Uterus (tissue), 4 donors: Measurements from ENCODE around the gene MADD. TPM values are rescaled to one million over a fixed set of nuclear protein-coding genes. Genes with fewer than 3 reads are reported as not detected.

Experiments
- DNase-seq, 2 donors: peaks; one replicate each; pipeline ENCODE4 v3.0.0-alpha.2; 2019 to 2020
- H3K27ac ChIP-seq, 2 donors: fragments of 200-600 bp; sonication (generic); 1 replicate in 1 of 2; 2 replicates in 1 of 2; pipeline ENCODE4 v1.5.1; 2016 to 2018
- H3K27me3 ChIP-seq, 2 donors: fragments of 200-600 bp; sonication (generic); one replicate each; pipeline ENCODE4 v1.5.1; 2018 to 2019; ENCODE audit warnings: control low read depth in 1 of 2
- H3K36me3 ChIP-seq, 2 donors: fragments of 200-600 bp; sonication (generic); one replicate each; pipeline ENCODE4 v1.5.1; 2019; ENCODE audit warnings: control low read depth in 1 of 2
- H3K4me1 ChIP-seq, 2 donors: fragments of 200-600 bp; sonication (generic); one replicate each; pipeline ENCODE4 v1.5.1; 2018 to 2019; ENCODE audit warnings: control low read depth in 1 of 2
- H3K4me3 ChIP-seq, 2 donors: fragments of 200-600 bp; sonication (generic); 1 replicate in 1 of 2; 2 replicates in 1 of 2; pipeline ENCODE4 v1.5.1; 2018 to 2019; ENCODE audit warnings: mild to moderate bottlenecking in 1 of 2
- H3K9me3 ChIP-seq, 2 donors: fragments of 200-600 bp; sonication (generic); one replicate each; pipeline ENCODE4 v1.5.1; 2019; ENCODE audit warnings: control low read depth in 1 of 2
- CTCF ChIP-seq, 4 experiments: fragments of 200-600 bp in 2 of 4; fragments of 450-650 bp in 2 of 4; sonication (generic) in 2 of 4; IDR thresholded peaks; one replicate each; pipeline ENCODE4 v1.5.1; 2016 to 2019; ENCODE audit warnings: antibody characterized with exemption in 4 of 4, mild to moderate bottlenecking in 2 of 4, moderate library complexity in 1 of 4
- POLR2A ChIP-seq, 2 donors: fragments of 450-650 bp; IDR thresholded peaks; one replicate each; pipeline ENCODE4 v1.6.1; 2016; ENCODE audit warnings: antibody characterized with exemption in 2 of 2, mild to moderate bottlenecking in 1 of 2, moderate library complexity in 1 of 2
- intact Hi-C: fragments of 100-400 bp; cut with DNase I; formaldehyde crosslinking; loops from one replicate; pipeline ENCODE4 v1.15.1; 2023; ENCODE audit warnings: low total_unique reads
- total RNA-seq, 4 donors: library from RNA; depleted of rRNA in 3 of 4; stranded (reverse); fragments of >200 nt in 3 of 4; gene quantifications; one replicate each; pipeline versions ENCODE4 v1.1.0 to v1.2.4, GENCODE V29; 2014 to 2023
- donor health status: DM: yes; HTN: yes; CAD: no.

Gene MADD
- total RNA-seq, 4 donors from 2014 or later: 26.8 to 234 (median 47.2) TPM

GRCh38 chr11:47356998-47357329, 87.0 kb downstream of the MADD start:
- DNase-seq: no peak

GRCh38 chr11:47357985-47358730, 88.2 kb downstream of the MADD start:
- no peak for DNase-seq
- intact Hi-C loops: no loop called here

More at GRCh38 chr11:47356998-47357329, 87.0 kb downstream of the MADD start:
- H3K9me3 ChIP-seq: no peaks in the 10 kb centered on the region
- no peak for TF ChIP-seq CTCF (IDR thresholded peaks at IDR 0.05)
- no peak for TF ChIP-seq POLR2A (IDR thresholded peaks at IDR 0.05)
- no peak overlapping the region for H3K4me3 ChIP-seq
- no peaks in the 10 kb centered on the region for H3K4me1 ChIP-seq
- H3K27ac ChIP-seq: no peak overlapping the region
- H3K27me3 ChIP-seq: no peaks in the 10 kb centered on the region
- intact Hi-C loops: no loop called here
- no peaks in the 10 kb centered on the region for H3K36me3 ChIP-seq

GRCh38 chr11:47358731-47359051, 88.8 kb downstream of the MADD start:
- intact Hi-C loops: no loop called here
- TF ChIP-seq POLR2A (IDR thresholded peaks at IDR 0.05) (no peak), CTCF (IDR thresholded peaks at IDR 0.05) (no peak)

More at GRCh38 chr11:47357985-47358730, 88.2 kb downstream of the MADD start:
- H3K27ac ChIP-seq: no peak overlapping the region
- H3K9me3 ChIP-seq: no peaks in the 10 kb centered on the region
- H3K27me3 ChIP-seq: no peaks in the 10 kb centered on the region
- no peak overlapping the region for H3K4me3 ChIP-seq
- TF ChIP-seq CTCF (IDR thresholded peaks at IDR 0.05) (no peak), POLR2A (IDR thresholded peaks at IDR 0.05) (no peak)
- H3K36me3 ChIP-seq: no peaks in the 10 kb centered on the region
- no peaks in the 10 kb centered on the region for H3K4me1 ChIP-seq

GRCh38 chr11:47359162-47359561, 89.2 kb downstream of the MADD start:
- H3K4me3 ChIP-seq: no peak overlapping the region
- no peaks in the 10 kb centered on the region for H3K4me1 ChIP-seq
- no peaks in the 10 kb centered on the region for H3K27me3 ChIP-seq
- TF ChIP-seq CTCF (IDR thresholded peaks at IDR 0.05) (no peak), POLR2A (IDR thresholded peaks at IDR 0.05) (no peak)
- no peak overlapping the region for H3K27ac ChIP-seq
- intact Hi-C loops: no loop called here
- H3K36me3 ChIP-seq: no peaks in the 10 kb centered on the region
- DNase-seq: no peak
- H3K9me3 ChIP-seq: no peaks in the 10 kb centered on the region

More at GRCh38 chr11:47358731-47359051, 88.8 kb downstream of the MADD start:
- no peak for DNase-seq
- Histone ChIP-seq H3K36me3 (no peaks in the 10 kb centered on the region), H3K4me1 (no peaks in the 10 kb centered on the region), H3K9me3 (no peaks in the 10 kb centered on the region), H3K4me3 (no peak overlapping the region), H3K27me3 (no peaks in the 10 kb centered on the region), H3K27ac (no peak overlapping the region)

- TF ChIP-seq CTCF (IDR thresholded peaks at IDR 0.05) (no peak), POLR2A (IDR thresholded peaks at IDR 0.05) (no peak)
- H3K9me3 ChIP-seq: no peaks in the 10 kb centered on the region
- DNase-seq: no peak
Observed at GRCh38 chr11:47359586-47359985, 89.7 kb downstream of the MADD start.

More at GRCh38 chr11:47359586-47359985, 89.7 kb downstream of the MADD start:
- Histone ChIP-seq H3K27me3 (no peaks in the 10 kb centered on the region), H3K4me1 (no peaks in the 10 kb centered on the region), H3K4me3 (no peak overlapping the region), H3K36me3 (no peaks in the 10 kb centered on the region), H3K27ac (no peak overlapping the region)
- intact Hi-C loops: no loop called here
